WERI-Rb-1 (cell line): ENCODE data around the gene IFNA17.

Source experiments
- DNase-seq: peaks from one replicate; pipeline ENCODE4 v3.0.0-alpha.2; 2020
- H3K27ac ChIP-seq: fragments of 250-450 bp; sonication (Bioruptor Pico); 2 replicates; pipeline ENCODE4 v1.5.1; 2020; ENCODE audit warnings: mild to moderate bottlenecking, moderate library complexity
- H3K27me3 ChIP-seq: fragments of 250-450 bp; sonication (Bioruptor Pico); 2 replicates; pipeline ENCODE4 v1.5.1; 2021; ENCODE audit warnings: mild to moderate bottlenecking, low read depth, moderate library complexity; ENCODE audit not compliant: insufficient read depth, severe bottlenecking
- H3K36me3 ChIP-seq: fragments of 250-450 bp; sonication (Bioruptor Pico); 2 replicates; pipeline ENCODE4 v1.5.1; 2020; ENCODE audit warnings: mild to moderate bottlenecking, moderate library complexity
- H3K4me3 ChIP-seq: 2 replicates; pipeline ENCODE4 v1.5.1; 2011; ENCODE audit warnings: low read depth, mild to moderate bottlenecking, control low read depth, low read length
- H3K9me3 ChIP-seq: fragments of 250-450 bp; sonication (Bioruptor Pico); 2 replicates; pipeline ENCODE4 v1.5.1; 2021; ENCODE audit warnings: mild to moderate bottlenecking, moderate library complexity; ENCODE audit not compliant: severe bottlenecking
- TF ChIP-seq, protein P1 (sequence below): IDR thresholded peaks from 2 replicates; pipeline ENCODE4 v1.5.1; 2011; ENCODE audit warnings: low read depth, mild to moderate bottlenecking, control low read depth, inconsistent platforms, low read length

IFNA17 gene

DNA sequence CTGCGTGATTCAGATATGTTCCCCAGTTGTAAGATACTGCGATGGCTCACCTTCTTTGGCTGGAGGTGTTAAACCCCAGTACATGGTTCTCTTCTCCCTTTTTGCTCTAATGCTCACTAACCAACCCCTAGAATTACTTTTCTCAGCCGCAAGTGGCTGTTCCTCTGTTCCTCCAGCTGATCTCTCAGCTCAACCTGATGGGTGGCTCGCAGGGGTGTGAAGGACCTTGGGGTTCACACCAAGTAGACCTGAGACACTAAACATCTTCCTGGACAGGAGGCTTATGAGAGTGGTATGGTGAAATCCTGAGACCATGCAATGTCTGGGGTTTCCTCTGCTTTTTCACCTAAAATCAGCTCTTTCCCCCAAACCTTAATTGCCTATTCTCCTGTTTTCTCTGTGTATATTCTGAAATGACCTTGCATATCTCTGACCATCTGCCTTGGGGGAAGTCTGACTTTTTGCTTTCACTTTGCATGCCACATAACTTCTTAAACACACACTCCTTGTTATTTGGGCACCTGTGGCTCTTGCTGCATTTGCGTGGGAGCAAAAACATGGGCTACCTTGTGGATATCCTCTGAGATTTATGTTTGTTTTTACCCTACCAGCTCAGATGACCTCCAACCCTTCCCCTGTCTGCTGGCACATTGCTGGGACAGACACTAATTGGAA lies 27.7 kb upstream of the IFNA17 start:
- peaks cover 4% of the 10 kb centered on the region for H3K9me3 ChIP-seq
- DNase-seq = no peak
- no peak overlapping the region for H3K27ac ChIP-seq
- no peak overlapping the region for H3K4me3 ChIP-seq
- H3K36me3 ChIP-seq = no peaks in the 10 kb centered on the region
- TF ChIP-seq, protein P1, sequence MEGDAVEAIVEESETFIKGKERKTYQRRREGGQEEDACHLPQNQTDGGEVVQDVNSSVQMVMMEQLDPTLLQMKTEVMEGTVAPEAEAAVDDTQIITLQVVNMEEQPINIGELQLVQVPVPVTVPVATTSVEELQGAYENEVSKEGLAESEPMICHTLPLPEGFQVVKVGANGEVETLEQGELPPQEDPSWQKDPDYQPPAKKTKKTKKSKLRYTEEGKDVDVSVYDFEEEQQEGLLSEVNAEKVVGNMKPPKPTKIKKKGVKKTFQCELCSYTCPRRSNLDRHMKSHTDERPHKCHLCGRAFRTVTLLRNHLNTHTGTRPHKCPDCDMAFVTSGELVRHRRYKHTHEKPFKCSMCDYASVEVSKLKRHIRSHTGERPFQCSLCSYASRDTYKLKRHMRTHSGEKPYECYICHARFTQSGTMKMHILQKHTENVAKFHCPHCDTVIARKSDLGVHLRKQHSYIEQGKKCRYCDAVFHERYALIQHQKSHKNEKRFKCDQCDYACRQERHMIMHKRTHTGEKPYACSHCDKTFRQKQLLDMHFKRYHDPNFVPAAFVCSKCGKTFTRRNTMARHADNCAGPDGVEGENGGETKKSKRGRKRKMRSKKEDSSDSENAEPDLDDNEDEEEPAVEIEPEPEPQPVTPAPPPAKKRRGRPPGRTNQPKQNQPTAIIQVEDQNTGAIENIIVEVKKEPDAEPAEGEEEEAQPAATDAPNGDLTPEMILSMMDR = no peak
- peaks cover 14% of the 10 kb centered on the region for H3K27me3 ChIP-seq

DNA sequence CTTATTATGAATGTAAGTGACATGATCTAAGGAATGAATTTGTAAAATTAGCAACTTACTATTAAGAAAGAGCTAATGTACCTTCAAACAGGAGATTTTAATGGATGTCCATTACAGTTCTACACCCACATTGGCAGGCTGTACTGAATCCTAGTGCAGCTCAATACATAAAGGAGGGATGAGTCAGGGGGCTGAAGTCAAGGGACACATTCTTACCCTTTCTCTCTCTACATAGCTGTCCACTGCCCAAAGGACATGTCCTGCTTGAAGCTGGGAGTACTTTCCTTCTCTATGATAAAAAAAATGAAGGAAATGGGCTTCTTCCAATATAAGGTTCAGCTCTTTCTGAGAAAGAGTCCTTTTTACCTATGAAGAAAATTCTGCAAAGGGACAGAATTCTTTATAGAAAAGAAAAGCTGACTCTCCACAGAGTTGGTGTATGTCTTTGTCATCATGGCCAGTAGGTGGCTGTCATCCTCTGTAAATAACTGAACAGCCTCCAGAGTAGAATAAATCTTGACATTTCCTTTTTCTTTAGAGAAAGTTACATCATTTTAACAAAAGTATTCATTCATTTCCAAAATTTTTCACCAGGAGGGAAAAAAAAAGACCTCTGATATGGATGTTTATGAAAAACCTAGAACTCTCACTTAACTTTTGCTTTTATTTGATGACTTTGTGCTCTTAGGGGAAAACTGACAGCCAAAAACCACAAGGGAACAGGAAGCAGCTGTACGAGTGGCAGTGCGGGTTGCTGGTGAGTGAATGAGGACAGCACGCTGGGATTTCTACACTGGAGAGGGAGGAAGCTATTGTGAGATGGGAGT lies 24.9 kb upstream of the IFNA17 start:
- Histone ChIP-seq H3K27me3 (peaks cover 11% of the 10 kb centered on the region), H3K4me3 (no peak overlapping the region), H3K36me3 (no peaks in the 10 kb centered on the region), H3K9me3 (no peaks in the 10 kb centered on the region), H3K27ac (no peak overlapping the region)
- DNase-seq = no peak
- TF ChIP-seq, protein P1 = peak; percentile 42; the same call in 1 of the 2 replicates

DNA sequence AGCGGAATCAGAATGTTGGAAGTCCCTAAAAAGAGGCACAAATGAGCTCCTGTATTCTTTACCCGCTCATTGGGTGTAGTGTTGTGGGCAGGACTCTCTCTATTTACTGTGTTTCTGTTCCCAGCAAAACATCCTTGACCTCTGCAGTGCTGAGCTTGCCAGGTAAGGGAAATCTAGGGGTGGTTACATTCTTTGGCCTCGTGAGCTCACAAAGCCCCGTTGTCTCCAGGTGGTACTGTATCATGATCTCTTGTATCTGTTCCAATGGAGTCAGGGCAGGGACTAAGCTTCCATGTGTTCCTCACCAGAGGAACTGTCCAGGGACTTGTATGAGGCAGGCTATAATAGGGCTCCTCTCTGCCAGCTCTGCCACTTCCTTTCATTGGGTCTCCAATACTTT lies 23.6 kb upstream of the IFNA17 start:
- peaks cover 9% of the 10 kb centered on the region for H3K27me3 ChIP-seq
- DNase-seq = no peak
- TF ChIP-seq, protein P1 = no peak
- H3K9me3 ChIP-seq = no peaks in the 10 kb centered on the region
- H3K27ac ChIP-seq = no peak overlapping the region
- no peaks in the 10 kb centered on the region for H3K36me3 ChIP-seq
- no peak overlapping the region for H3K4me3 ChIP-seq

DNA sequence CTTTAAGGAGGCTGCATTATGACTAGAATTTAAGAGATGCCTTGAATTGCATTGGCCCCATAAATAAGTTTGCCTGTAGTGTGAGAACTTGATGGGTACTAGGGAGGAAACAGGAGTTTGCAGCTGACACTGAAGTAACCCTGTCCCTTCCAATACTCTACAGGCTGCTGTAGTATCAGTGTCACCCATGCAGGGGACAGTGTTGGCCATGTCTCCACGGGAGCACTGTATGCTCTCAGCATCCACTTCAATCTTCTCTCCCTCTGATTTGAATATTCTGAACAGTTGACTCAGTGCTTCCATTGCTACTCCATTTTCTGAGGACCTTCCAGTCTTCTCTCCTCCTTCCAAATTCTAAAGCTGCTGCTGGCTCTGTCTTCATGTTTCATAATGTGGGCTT lies 23.2 kb upstream of the IFNA17 start:
- Histone ChIP-seq H3K4me3 (no peak overlapping the region), H3K27me3 (peaks cover 9% of the 10 kb centered on the region), H3K36me3 (no peaks in the 10 kb centered on the region), H3K9me3 (no peaks in the 10 kb centered on the region), H3K27ac (no peak overlapping the region)
- DNase-seq = no peak
- TF ChIP-seq, protein P1 = peak; percentile 21; the same call in 1 of the 2 replicates

DNA sequence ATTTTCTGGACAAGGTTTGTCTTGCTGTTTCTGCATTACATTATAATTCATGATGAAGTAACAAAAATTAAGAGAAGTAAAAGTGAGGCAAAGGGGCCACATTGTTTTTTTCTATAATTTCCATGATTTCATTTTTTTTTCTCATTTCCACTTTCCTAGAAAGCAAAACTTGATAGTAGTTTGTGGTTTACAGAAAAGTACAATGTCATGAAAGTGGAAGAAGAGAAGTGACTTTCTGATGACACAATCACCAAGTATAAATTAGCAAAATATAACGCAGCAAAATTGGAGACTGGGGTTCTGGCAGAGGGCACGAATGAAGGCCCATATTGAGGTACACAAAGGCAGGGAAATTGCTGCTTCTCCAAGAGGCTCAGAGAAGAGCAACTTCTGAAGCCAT lies 16.8 kb upstream of the IFNA17 start:
- no peak for DNase-seq
- no peaks in the 10 kb centered on the region for H3K9me3 ChIP-seq
- H3K27ac ChIP-seq = no peak overlapping the region
- no peaks in the 10 kb centered on the region for H3K36me3 ChIP-seq
- H3K27me3 ChIP-seq = no peaks in the 10 kb centered on the region
- H3K4me3 ChIP-seq = no peak overlapping the region
- TF ChIP-seq, protein P1 = no peak
